Measurements from ENCODE around the gene SNAPC4. TPM values are rescaled to one million over a fixed set of nuclear protein-coding genes. Genes with fewer than 3 reads are reported as not detected.

Gene SNAPC4
- total RNA-seq, 1 experiment from 2014 or later, result 10.8 TPM

DNA sequence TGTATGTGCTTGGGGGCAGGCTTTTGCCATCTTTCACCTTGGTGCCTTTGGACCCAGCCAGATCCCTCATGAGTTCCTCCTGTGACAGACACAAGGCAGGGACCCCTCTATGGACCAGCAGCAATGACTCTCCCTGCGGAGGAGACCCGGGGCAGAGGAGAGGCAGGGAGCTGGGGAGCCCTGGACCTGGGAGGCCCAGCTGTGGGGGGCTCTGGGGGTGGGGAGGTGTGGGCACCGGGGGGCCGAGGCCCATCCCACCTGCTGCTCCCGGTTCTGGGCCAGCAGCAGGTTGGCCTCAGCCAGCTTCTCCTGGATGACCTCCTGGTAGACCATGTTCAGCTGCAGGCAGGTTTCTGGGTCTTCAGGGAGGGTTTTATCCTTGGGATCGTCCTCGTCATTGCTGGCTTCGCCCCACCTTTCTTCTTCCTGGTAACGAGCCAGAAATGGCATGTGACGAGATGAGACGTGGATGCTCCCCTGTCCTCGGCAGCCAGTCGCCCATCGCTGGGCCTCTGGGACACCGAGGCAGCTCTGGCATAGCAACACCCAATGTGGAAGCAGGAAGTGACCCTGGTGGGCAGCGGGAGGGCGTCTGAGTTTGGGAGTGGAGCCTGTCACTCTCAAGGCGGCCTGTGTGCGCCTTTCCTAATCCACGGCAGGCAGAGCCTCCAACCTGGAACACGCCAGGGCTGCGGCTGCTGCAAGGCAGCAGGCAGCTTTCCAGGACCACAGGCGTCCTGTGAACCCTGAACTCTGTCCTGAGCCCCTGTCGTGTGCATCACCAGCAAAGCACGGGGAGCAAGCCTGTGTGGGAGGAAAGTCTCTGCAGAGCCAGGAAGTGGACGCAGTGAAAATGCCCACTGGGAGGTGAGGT lies 4.4 kb downstream of the SNAPC4 start:
- Histone ChIP-seq H3K4me3 (ENCODE audit: low read depth in 2 of 2, low read length in 2 of 2) (no peak overlapping the region), H3K27ac (ENCODE audit: low read length) (no peak overlapping the region), H3K36me3 (ENCODE audit: control insufficient read depth, insufficient read depth, low read length) (no peaks in the 10 kb centered on the region; the same call in 1 of the 2 replicates), H3K27me3 (ENCODE audit: control insufficient read depth, insufficient read depth, low read length) (no peaks in the 10 kb centered on the region), H3K9me3 (ENCODE audit: control insufficient read depth, insufficient read depth, low read depth, low read length) (no peaks in the 10 kb centered on the region), H3K4me1 (ENCODE audit: control insufficient read depth, insufficient read depth, low read length) (peaks cover 6% of the 10 kb centered on the region; the same call in 1 of the 2 replicates)
- intact Hi-C loops (cut with micrococcal nuclease; ENCODE audit: unreplicated experiment) (no loop called here), in situ Hi-C loops (cut with HindIII; ENCODE audit: low pct_unique_long_range_greater_than_20kb, low sequenced_read_pairs) (no loop called here)
- TF ChIP-seq POLR2AphosphoS5 (IDR thresholded peaks at IDR 0.05; ENCODE audit: low read depth, low read length) (no peak), SIN3A (IDR thresholded peaks at IDR 0.05; ENCODE audit: borderline replicate concordance, insufficient read depth, low read depth, low read length) (no peak), TCF7L2 (IDR thresholded peaks at IDR 0.05; ENCODE audit: low read depth, low read length) (no peak)
- TF ChIP-seq, protein P1, sequence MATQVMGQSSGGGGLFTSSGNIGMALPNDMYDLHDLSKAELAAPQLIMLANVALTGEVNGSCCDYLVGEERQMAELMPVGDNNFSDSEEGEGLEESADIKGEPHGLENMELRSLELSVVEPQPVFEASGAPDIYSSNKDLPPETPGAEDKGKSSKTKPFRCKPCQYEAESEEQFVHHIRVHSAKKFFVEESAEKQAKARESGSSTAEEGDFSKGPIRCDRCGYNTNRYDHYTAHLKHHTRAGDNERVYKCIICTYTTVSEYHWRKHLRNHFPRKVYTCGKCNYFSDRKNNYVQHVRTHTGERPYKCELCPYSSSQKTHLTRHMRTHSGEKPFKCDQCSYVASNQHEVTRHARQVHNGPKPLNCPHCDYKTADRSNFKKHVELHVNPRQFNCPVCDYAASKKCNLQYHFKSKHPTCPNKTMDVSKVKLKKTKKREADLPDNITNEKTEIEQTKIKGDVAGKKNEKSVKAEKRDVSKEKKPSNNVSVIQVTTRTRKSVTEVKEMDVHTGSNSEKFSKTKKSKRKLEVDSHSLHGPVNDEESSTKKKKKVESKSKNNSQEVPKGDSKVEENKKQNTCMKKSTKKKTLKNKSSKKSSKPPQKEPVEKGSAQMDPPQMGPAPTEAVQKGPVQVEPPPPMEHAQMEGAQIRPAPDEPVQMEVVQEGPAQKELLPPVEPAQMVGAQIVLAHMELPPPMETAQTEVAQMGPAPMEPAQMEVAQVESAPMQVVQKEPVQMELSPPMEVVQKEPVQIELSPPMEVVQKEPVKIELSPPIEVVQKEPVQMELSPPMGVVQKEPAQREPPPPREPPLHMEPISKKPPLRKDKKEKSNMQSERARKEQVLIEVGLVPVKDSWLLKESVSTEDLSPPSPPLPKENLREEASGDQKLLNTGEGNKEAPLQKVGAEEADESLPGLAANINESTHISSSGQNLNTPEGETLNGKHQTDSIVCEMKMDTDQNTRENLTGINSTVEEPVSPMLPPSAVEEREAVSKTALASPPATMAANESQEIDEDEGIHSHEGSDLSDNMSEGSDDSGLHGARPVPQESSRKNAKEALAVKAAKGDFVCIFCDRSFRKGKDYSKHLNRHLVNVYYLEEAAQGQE (IDR thresholded peaks at IDR 0.05; ENCODE audit: insufficient read depth in 1 of 2, low read depth in 2 of 2, low read length in 1 of 2), result no peak
- TF ChIP-seq, protein P2, sequence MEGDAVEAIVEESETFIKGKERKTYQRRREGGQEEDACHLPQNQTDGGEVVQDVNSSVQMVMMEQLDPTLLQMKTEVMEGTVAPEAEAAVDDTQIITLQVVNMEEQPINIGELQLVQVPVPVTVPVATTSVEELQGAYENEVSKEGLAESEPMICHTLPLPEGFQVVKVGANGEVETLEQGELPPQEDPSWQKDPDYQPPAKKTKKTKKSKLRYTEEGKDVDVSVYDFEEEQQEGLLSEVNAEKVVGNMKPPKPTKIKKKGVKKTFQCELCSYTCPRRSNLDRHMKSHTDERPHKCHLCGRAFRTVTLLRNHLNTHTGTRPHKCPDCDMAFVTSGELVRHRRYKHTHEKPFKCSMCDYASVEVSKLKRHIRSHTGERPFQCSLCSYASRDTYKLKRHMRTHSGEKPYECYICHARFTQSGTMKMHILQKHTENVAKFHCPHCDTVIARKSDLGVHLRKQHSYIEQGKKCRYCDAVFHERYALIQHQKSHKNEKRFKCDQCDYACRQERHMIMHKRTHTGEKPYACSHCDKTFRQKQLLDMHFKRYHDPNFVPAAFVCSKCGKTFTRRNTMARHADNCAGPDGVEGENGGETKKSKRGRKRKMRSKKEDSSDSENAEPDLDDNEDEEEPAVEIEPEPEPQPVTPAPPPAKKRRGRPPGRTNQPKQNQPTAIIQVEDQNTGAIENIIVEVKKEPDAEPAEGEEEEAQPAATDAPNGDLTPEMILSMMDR (IDR thresholded peaks at IDR 0.05), result no peak
- POLR2A ChIA-PET, result interaction anchor here (0.6 kb wide), 2 partner anchors 66 to 502 kb away, joined by 3 read pairs; no protein-coding TSS in a partner anchor
- CTCF ChIA-PET, result no interaction called here
- ATAC-seq, result no peak
- BruUV-seq (replicated peaks), result no TSS peak
- no peak for DNase-seq (ENCODE audit: low read depth, low spot score)

DNA sequence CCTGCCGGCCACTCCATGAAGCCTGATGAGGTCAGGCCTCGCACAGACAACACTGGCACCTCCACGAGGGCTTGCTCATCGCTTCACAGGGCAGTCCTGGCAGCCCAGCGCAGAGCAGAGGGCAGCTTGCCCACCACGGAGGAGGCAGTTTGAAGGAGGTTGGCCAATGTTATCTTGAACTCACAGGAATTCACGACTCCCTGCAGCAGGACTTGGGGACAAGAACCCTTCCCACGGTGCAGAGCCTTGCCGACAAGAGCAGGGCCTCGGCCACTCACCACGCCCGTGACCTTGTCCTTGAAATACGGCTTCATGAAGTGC lies 5.0 kb downstream of the SNAPC4 start:
- ChIA-PET CTCF (no interaction called here), POLR2A (no interaction called here)
- Histone ChIP-seq H3K4me1 (ENCODE audit: control insufficient read depth, insufficient read depth, low read length) (0 out of 2 replicates have a peak, but pooled peaks cover 4% of the 10 kb centered on the region), H3K27ac (ENCODE audit: low read length) (no peak overlapping the region), H3K27me3 (ENCODE audit: control insufficient read depth, insufficient read depth, low read length) (no peaks in the 10 kb centered on the region), H3K4me3 (ENCODE audit: low read depth in 2 of 2, low read length in 2 of 2) (no peak overlapping the region), H3K36me3 (ENCODE audit: control insufficient read depth, insufficient read depth, low read length) (no peaks in the 10 kb centered on the region; the same call in 1 of the 2 replicates), H3K9me3 (ENCODE audit: control insufficient read depth, insufficient read depth, low read depth, low read length) (no peaks in the 10 kb centered on the region)
- no TSS peak for BruUV-seq (replicated peaks)
- in situ Hi-C loops (cut with HindIII; ENCODE audit: low pct_unique_long_range_greater_than_20kb, low sequenced_read_pairs), result no loop called here
- DNase-seq (ENCODE audit: low read depth, low spot score) (no peak), ATAC-seq (no peak)
- TF ChIP-seq, protein P1 (IDR thresholded peaks at IDR 0.05; ENCODE audit: insufficient read depth in 1 of 2, low read depth in 2 of 2, low read length in 1 of 2), result no peak
- TF ChIP-seq, protein P2 (IDR thresholded peaks at IDR 0.05), result no peak
- no peak for TF ChIP-seq POLR2AphosphoS5 (IDR thresholded peaks at IDR 0.05; ENCODE audit: low read depth, low read length)
- TF ChIP-seq SIN3A (IDR thresholded peaks at IDR 0.05; ENCODE audit: borderline replicate concordance, insufficient read depth, low read depth, low read length), result no peak
- TF ChIP-seq TCF7L2 (IDR thresholded peaks at IDR 0.05; ENCODE audit: low read depth, low read length), result no peak
- intact Hi-C loops (cut with micrococcal nuclease; ENCODE audit: unreplicated experiment), result no loop called here
